ENCODE results near the gene PLEKHM3.

DNA sequence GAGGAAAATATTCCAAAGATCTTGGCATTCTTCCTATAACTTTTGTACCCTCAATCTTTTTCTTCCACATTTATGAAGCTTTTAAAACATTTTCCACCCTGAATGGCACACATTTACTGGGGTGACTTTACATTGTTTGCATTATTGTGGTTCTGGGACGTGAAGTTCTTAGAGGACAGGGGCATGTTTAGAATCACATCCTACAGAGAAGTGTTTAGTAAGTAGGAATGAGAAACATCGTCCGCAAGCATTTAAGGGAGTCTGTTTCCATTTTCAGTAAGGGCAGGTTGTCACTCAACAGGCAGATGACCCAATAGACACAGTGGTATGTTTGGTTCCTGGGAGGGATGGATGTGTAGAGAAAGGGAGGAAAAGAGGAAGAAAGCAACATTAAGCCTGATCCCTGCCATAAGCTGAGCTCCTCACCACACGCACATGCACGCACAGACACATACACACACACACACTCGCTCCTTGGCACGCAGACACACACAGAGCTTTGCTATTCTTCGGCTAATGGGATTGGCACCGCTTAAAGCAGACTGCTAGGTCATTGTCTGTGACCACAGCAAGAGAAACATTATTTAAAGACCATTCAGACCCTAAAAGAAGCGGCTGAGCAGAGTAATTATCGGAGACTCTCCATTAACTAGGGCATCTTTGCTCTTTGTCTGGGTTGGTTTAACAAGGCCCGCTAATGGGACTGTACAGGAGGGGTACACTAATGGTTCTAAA lies 14.2 kb upstream of the PLEKHM3 start:
- TF ChIP-seq, protein P1, sequence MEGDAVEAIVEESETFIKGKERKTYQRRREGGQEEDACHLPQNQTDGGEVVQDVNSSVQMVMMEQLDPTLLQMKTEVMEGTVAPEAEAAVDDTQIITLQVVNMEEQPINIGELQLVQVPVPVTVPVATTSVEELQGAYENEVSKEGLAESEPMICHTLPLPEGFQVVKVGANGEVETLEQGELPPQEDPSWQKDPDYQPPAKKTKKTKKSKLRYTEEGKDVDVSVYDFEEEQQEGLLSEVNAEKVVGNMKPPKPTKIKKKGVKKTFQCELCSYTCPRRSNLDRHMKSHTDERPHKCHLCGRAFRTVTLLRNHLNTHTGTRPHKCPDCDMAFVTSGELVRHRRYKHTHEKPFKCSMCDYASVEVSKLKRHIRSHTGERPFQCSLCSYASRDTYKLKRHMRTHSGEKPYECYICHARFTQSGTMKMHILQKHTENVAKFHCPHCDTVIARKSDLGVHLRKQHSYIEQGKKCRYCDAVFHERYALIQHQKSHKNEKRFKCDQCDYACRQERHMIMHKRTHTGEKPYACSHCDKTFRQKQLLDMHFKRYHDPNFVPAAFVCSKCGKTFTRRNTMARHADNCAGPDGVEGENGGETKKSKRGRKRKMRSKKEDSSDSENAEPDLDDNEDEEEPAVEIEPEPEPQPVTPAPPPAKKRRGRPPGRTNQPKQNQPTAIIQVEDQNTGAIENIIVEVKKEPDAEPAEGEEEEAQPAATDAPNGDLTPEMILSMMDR (IDR thresholded peaks at IDR 0.05 in 4 of 5, conservative IDR thresholded peaks at IDR 0.05 in 1 of 5) = no peak
- TF ChIP-seq POLR2A (IDR thresholded peaks at IDR 0.05) = no peak

Measured in gastrocnemius medialis (tissue), 4 donors.